ENCODE data around the gene PRKAG3.

- TF ChIP-seq, protein P1, sequence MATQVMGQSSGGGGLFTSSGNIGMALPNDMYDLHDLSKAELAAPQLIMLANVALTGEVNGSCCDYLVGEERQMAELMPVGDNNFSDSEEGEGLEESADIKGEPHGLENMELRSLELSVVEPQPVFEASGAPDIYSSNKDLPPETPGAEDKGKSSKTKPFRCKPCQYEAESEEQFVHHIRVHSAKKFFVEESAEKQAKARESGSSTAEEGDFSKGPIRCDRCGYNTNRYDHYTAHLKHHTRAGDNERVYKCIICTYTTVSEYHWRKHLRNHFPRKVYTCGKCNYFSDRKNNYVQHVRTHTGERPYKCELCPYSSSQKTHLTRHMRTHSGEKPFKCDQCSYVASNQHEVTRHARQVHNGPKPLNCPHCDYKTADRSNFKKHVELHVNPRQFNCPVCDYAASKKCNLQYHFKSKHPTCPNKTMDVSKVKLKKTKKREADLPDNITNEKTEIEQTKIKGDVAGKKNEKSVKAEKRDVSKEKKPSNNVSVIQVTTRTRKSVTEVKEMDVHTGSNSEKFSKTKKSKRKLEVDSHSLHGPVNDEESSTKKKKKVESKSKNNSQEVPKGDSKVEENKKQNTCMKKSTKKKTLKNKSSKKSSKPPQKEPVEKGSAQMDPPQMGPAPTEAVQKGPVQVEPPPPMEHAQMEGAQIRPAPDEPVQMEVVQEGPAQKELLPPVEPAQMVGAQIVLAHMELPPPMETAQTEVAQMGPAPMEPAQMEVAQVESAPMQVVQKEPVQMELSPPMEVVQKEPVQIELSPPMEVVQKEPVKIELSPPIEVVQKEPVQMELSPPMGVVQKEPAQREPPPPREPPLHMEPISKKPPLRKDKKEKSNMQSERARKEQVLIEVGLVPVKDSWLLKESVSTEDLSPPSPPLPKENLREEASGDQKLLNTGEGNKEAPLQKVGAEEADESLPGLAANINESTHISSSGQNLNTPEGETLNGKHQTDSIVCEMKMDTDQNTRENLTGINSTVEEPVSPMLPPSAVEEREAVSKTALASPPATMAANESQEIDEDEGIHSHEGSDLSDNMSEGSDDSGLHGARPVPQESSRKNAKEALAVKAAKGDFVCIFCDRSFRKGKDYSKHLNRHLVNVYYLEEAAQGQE (IDR thresholded peaks at IDR 0.05; ENCODE audit: insufficient read depth in 1 of 2, low read depth in 2 of 2, low read length in 2 of 2): no peak
- no peak for TF ChIP-seq POLR2AphosphoS5 (IDR thresholded peaks at IDR 0.05; ENCODE audit: low read depth, low read length)
These were observed 49.4 kb upstream of the PRKAG3 start for GRCh38 chr2:218880859-218881594.
